ENCODE results near the gene MBOAT7. TPM values are rescaled to one million over a fixed set of nuclear protein-coding genes. Genes with fewer than 3 reads are reported as not detected.
"Not testable (repeated sequence)": the region's sequence is repeated elsewhere in the genome, so short reads cannot be mapped to it uniquely, and the experiment has no call there.

Gene MBOAT7
- total RNA-seq, 1 experiment from 2014 or later: 109 TPM

GRCh38 chr19:54186934-54187381, 2.4 kb downstream of the MBOAT7 start:
- DNase-seq (ENCODE audit: low spot score) (no peak), ATAC-seq (no peak)
- CTCF ChIA-PET: interaction anchor here (1.1 kb wide), 1 partner anchor 28 kb away, joined by 3 read pairs; the partner anchor contains the start of gene LENG1
- POLR2A ChIA-PET: no interaction called here
- Mint-ChIP-seq H3K4me1 (peaks cover 23% of the 10 kb centered on the region), H3K36me3 (peaks cover 35% of the 10 kb centered on the region), H3K27me3 (ENCODE audit: low read depth) (peaks cover 3% of the 10 kb centered on the region; the same call in 1 of the 2 replicates), H3K9me3 (no peaks in the 10 kb centered on the region), H3K4me3 (peak overlapping the region; percentile 85), H3K27ac (peak overlapping the region; percentile 63; the same call in 1 of the 2 replicates)
- TF ChIP-seq ZNF532 (CRISPR knock-in tag; IDR thresholded peaks at IDR 0.05; ENCODE audit: borderline replicate concordance) (no peak), MYBL2 (CRISPR knock-in tag; IDR thresholded peaks at IDR 0.05) (no peak)
- TF ChIP-seq, protein P1, sequence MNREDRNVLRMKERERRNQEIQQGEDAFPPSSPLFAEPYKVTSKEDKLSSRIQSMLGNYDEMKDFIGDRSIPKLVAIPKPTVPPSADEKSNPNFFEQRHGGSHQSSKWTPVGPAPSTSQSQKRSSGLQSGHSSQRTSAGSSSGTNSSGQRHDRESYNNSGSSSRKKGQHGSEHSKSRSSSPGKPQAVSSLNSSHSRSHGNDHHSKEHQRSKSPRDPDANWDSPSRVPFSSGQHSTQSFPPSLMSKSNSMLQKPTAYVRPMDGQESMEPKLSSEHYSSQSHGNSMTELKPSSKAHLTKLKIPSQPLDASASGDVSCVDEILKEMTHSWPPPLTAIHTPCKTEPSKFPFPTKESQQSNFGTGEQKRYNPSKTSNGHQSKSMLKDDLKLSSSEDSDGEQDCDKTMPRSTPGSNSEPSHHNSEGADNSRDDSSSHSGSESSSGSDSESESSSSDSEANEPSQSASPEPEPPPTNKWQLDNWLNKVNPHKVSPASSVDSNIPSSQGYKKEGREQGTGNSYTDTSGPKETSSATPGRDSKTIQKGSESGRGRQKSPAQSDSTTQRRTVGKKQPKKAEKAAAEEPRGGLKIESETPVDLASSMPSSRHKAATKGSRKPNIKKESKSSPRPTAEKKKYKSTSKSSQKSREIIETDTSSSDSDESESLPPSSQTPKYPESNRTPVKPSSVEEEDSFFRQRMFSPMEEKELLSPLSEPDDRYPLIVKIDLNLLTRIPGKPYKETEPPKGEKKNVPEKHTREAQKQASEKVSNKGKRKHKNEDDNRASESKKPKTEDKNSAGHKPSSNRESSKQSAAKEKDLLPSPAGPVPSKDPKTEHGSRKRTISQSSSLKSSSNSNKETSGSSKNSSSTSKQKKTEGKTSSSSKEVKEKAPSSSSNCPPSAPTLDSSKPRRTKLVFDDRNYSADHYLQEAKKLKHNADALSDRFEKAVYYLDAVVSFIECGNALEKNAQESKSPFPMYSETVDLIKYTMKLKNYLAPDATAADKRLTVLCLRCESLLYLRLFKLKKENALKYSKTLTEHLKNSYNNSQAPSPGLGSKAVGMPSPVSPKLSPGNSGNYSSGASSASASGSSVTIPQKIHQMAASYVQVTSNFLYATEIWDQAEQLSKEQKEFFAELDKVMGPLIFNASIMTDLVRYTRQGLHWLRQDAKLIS (CRISPR knock-in tag; IDR thresholded peaks at IDR 0.05; ENCODE audit: borderline replicate concordance): no peak

DNA sequence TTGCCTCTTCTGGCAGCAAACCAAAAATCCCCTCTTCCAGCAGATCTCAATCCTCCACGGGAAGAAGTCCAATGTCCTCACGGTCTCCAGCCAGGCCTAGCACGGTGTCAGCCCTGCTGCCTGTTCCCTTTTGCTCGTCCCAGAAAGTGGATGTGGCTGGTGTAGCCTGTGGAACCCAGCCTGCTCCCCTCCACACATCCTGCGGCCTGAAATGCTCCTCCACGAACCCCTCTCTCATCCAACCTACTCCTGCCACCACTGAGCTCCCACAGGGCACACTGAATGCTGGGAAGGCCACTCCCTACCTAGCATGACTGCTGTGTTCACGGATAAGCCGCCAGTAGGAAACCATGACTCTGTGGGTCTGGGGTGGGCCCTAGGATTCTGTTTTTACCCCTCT, 3.0 kb downstream of the MBOAT7 start:
- CTCF ChIA-PET: interaction anchor here (1.1 kb wide), 1 partner anchor 27 kb away, joined by 3 read pairs; the partner anchor contains the start of gene LENG1
- H3K9me3 Mint-ChIP-seq: no peaks in the 10 kb centered on the region
- no peak overlapping the region for H3K4me3 Mint-ChIP-seq
- H3K4me1 Mint-ChIP-seq: peaks cover 18% of the 10 kb centered on the region
- DNase-seq (ENCODE audit: low spot score) (no peak), ATAC-seq (no peak)
- H3K27me3 Mint-ChIP-seq (ENCODE audit: low read depth): peaks cover 3% of the 10 kb centered on the region; the same call in 1 of the 2 replicates
- peak overlapping the region; percentile 23; the same call in 1 of the 2 replicates for H3K27ac Mint-ChIP-seq
- TF ChIP-seq ZNF317 (CRISPR knock-in tag; IDR thresholded peaks at IDR 0.05; ENCODE audit: borderline replicate concordance, low read depth) (no peak), ZNF138 (CRISPR knock-in tag; conservative IDR thresholded peaks at IDR 0.05) (no peak)
- TF ChIP-seq, protein P2, sequence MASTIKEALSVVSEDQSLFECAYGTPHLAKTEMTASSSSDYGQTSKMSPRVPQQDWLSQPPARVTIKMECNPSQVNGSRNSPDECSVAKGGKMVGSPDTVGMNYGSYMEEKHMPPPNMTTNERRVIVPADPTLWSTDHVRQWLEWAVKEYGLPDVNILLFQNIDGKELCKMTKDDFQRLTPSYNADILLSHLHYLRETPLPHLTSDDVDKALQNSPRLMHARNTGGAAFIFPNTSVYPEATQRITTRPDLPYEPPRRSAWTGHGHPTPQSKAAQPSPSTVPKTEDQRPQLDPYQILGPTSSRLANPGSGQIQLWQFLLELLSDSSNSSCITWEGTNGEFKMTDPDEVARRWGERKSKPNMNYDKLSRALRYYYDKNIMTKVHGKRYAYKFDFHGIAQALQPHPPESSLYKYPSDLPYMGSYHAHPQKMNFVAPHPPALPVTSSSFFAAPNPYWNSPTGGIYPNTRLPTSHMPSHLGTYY (CRISPR knock-in tag; IDR thresholded peaks at IDR 0.05): no peak
- TF ChIP-seq, protein P3, sequence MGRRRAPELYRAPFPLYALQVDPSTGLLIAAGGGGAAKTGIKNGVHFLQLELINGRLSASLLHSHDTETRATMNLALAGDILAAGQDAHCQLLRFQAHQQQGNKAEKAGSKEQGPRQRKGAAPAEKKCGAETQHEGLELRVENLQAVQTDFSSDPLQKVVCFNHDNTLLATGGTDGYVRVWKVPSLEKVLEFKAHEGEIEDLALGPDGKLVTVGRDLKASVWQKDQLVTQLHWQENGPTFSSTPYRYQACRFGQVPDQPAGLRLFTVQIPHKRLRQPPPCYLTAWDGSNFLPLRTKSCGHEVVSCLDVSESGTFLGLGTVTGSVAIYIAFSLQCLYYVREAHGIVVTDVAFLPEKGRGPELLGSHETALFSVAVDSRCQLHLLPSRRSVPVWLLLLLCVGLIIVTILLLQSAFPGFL (CRISPR knock-in tag; IDR thresholded peaks at IDR 0.05; ENCODE audit: borderline replicate concordance): no peak
- POLR2A ChIA-PET: no interaction called here
- peaks cover 32% of the 10 kb centered on the region for H3K36me3 Mint-ChIP-seq

- peaks cover 32% of the 10 kb centered on the region for H3K36me3 Mint-ChIP-seq
- no peak overlapping the region for H3K27ac Mint-ChIP-seq
- ChIA-PET CTCF (interaction anchor here (0.7 to 1.2 kb wide), 2 partner anchors 12 to 82 kb away, joined by 3 read pairs; no protein-coding TSS in a partner anchor), POLR2A (no interaction called here)
- TF ChIP-seq SMAD3 (CRISPR knock-in tag; IDR thresholded peaks at IDR 0.05; ENCODE audit: borderline replicate concordance): no peak
- 0 out of 2 replicates have a peak, but pooled peaks have one; percentile 2 for TF ChIP-seq E2F4 (CRISPR knock-in tag; IDR thresholded peaks at IDR 0.05; ENCODE audit: borderline replicate concordance, low read depth)
- no peak overlapping the region for H3K4me3 Mint-ChIP-seq
- H3K4me1 Mint-ChIP-seq: peaks cover 28% of the 10 kb centered on the region
- DNase-seq (ENCODE audit: low spot score) (no peak), ATAC-seq (no peak)
- no peaks in the 10 kb centered on the region for H3K9me3 Mint-ChIP-seq
- H3K27me3 Mint-ChIP-seq (ENCODE audit: low read depth): no peaks in the 10 kb centered on the region
Measured at GRCh38 chr19:54183431-54183830, 5.9 kb downstream of the MBOAT7 start.

DNA sequence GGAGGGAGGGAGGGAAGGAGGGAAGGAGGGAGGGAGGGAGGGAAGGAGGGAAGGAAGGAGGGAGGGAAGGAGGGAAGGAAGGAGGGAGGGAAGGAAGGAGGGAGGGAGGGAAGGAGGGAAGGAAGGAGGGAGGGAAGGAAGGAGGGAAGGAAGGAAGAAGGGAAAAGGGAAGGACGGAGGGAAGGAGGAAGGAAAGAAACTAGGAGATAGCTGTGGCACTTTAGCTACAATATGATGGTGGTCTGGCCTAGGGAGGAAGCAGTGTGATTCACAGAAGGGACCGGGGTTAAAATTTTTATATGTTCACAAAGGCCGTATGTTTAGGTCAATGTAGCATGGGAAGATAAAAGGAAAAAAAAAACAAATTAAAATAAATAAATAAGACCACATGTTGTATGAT, 7.5 kb downstream of the MBOAT7 start:
- DNase-seq (ENCODE audit: low spot score); POLR2A ChIA-PET; H3K27ac Mint-ChIP-seq; ATAC-seq; H3K27me3 Mint-ChIP-seq (ENCODE audit: low read depth); H3K9me3 Mint-ChIP-seq; H3K4me3 Mint-ChIP-seq: not testable (repeated sequence)
- CTCF ChIA-PET: interaction anchor here (1.1 to 1.5 kb wide), 2 partner anchors 9 to 84 kb away, joined by 4 to 6 read pairs; partner anchors contain the start of gene TMC4
- Mint-ChIP-seq H3K4me1 (peaks cover 18% of the 10 kb centered on the region), H3K36me3 (peaks cover 30% of the 10 kb centered on the region)

All from WTC11 (cell line).